ENCODE measurements around the gene SMARCA5.

The SMARCA5 gene

DNA sequence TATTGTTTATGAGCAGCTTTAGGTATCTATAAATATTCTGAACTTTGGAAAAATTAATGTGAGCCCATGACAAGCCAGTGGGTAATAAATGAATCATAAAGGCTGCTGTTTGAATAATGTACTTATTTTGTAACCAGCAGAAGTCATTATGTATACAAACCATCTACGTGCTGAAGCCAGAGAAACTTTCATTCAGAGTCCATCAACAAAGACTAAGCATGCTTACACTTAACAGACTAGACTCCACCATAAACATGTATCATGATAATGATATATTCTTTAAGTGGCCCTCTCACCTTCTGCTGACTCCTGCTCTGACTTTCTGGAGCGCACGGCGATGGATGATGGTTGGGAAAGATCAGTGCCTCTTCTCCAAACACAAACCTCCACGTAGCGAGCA is 72.0 kb downstream of the SMARCA5 start:
- H3K36me3 ChIP-seq (ENCODE audit: insufficient read depth, low read length) = no peaks in the 10 kb centered on the region
- no peaks in the 10 kb centered on the region for H3K27me3 ChIP-seq (ENCODE audit: control insufficient read depth in 1 of 2, insufficient read depth in 2 of 2, low read length in 2 of 2)
- no peak overlapping the region for H3K27ac ChIP-seq (ENCODE audit: low read depth, low read length)
- no peaks in the 10 kb centered on the region for H3K4me1 ChIP-seq (ENCODE audit: insufficient read depth, low read length)
- peaks cover 2% of the 10 kb centered on the region for H3K9me3 ChIP-seq (ENCODE audit: low read length)
- H3K9ac ChIP-seq (ENCODE audit: low read length) = no peak overlapping the region
- H3K4me3 ChIP-seq (ENCODE audit: low read depth in 1 of 2, low read length in 2 of 2) = no peak overlapping the region

DNA sequence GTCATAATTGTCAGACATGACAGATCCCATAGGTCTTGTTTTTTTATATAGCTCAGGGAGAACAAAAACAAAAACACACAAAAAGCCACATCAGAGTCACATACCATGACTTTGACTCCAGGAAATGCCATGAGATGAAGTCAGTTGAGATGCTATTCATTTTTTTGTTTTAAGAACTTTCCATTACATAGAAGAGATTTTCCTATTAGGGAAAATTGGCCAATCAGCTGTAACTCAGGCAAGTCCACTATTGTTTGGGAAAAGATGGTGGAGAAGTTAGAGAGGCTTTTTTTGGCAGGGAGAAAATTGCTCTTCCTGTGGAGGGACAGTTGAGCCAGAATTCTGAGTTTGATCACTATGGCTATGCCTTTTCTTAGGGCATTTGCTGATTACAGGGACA is 72.6 kb downstream of the SMARCA5 start:
- H3K9me3 ChIP-seq (ENCODE audit: low read length) = peaks cover 2% of the 10 kb centered on the region
- H3K36me3 ChIP-seq (ENCODE audit: insufficient read depth, low read length) = no peaks in the 10 kb centered on the region
- no peaks in the 10 kb centered on the region for H3K4me1 ChIP-seq (ENCODE audit: insufficient read depth, low read length)
- H3K27me3 ChIP-seq (ENCODE audit: control insufficient read depth in 1 of 2, insufficient read depth in 2 of 2, low read length in 2 of 2) = no peaks in the 10 kb centered on the region
- H3K4me3 ChIP-seq (ENCODE audit: low read depth in 1 of 2, low read length in 2 of 2) = no peak overlapping the region
- H3K27ac ChIP-seq (ENCODE audit: low read depth, low read length) = no peak overlapping the region
- no peak overlapping the region for H3K9ac ChIP-seq (ENCODE audit: low read length)

DNA sequence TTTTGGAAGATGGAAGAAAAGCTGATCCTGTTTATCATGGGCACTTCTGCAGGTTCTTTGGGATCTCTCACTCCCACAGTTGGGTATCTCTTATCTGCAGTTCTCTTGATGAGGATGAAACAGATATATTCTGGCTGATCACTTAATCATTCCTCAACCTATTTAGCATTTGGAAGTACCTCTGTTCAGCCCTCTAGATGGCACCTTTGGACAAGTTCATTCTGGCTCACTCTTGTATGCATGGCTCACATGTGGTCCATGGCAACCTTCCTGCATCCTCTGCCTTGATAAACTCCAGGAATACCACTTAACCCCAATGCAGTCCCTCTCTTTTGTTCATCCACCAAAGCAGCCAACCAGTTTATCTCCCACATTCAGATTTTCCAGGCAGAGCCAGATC is 74.2 kb downstream of the SMARCA5 start:
- Histone ChIP-seq H3K27me3 (ENCODE audit: control insufficient read depth in 1 of 2, insufficient read depth in 2 of 2, low read length in 2 of 2) (no peaks in the 10 kb centered on the region), H3K9me3 (ENCODE audit: low read length) (peaks cover 2% of the 10 kb centered on the region), H3K4me1 (ENCODE audit: insufficient read depth, low read length) (no peaks in the 10 kb centered on the region), H3K36me3 (ENCODE audit: insufficient read depth, low read length) (no peaks in the 10 kb centered on the region), H3K27ac (ENCODE audit: low read depth, low read length) (no peak overlapping the region), H3K4me3 (ENCODE audit: low read depth in 1 of 2, low read length in 2 of 2) (no peak overlapping the region), H3K9ac (ENCODE audit: low read length) (no peak overlapping the region)

DNA sequence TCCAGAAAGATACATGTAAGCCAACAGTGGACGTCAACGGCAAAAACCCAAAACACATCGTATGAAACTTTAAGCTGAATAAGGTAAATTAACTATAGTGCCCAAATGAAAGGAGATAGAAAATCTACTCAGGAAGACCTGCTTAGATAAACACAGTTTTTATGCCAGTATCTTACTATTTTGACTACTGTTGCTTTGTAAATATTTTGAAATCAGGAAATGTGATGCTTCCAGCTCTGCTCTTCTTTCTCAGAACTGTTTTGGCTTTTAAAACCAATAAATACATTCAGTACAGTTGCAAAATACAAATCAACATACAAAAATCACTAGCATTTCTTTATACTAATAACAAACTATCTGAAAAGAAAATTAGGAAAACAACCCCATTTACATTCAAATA is 83.8 kb downstream of the SMARCA5 start:
- Histone ChIP-seq H3K27ac (ENCODE audit: low read depth, low read length) (no peak overlapping the region), H3K4me1 (ENCODE audit: insufficient read depth, low read length) (peaks cover 11% of the 10 kb centered on the region), H3K27me3 (ENCODE audit: control insufficient read depth in 1 of 2, insufficient read depth in 2 of 2, low read length in 2 of 2) (no peaks in the 10 kb centered on the region), H3K9me3 (ENCODE audit: low read length) (no peaks in the 10 kb centered on the region), H3K4me3 (ENCODE audit: low read depth in 1 of 2, low read length in 2 of 2) (no peak overlapping the region), H3K9ac (ENCODE audit: low read length) (no peak overlapping the region), H3K36me3 (ENCODE audit: insufficient read depth, low read length) (no peaks in the 10 kb centered on the region)

DNA sequence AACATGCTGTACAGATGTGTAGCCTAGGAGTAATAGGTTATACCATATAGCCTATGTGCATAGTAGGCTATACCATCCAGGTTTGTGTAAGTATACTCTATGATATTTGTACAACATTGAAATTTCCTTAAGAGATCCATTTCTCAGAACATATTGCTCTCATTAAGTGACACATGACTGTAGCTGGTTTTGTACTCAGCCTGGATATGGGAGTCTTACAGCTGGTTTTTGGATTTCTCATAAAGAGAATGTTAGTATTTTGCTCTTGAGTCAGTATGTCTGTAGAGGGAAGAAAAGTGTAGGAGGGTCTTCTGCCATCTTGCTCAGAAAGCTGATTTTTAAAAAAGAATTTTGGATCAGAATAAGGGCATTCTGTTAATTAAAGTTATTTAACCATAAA is 85.3 kb downstream of the SMARCA5 start:
- Histone ChIP-seq H3K9ac (ENCODE audit: low read length) (no peak overlapping the region), H3K27me3 (ENCODE audit: control insufficient read depth in 1 of 2, insufficient read depth in 2 of 2, low read length in 2 of 2) (no peaks in the 10 kb centered on the region), H3K27ac (ENCODE audit: low read depth, low read length) (no peak overlapping the region), H3K4me3 (ENCODE audit: low read depth in 1 of 2, low read length in 2 of 2) (no peak overlapping the region), H3K36me3 (ENCODE audit: insufficient read depth, low read length) (no peaks in the 10 kb centered on the region), H3K9me3 (ENCODE audit: low read length) (no peaks in the 10 kb centered on the region), H3K4me1 (ENCODE audit: insufficient read depth, low read length) (peaks cover 11% of the 10 kb centered on the region)

DNA sequence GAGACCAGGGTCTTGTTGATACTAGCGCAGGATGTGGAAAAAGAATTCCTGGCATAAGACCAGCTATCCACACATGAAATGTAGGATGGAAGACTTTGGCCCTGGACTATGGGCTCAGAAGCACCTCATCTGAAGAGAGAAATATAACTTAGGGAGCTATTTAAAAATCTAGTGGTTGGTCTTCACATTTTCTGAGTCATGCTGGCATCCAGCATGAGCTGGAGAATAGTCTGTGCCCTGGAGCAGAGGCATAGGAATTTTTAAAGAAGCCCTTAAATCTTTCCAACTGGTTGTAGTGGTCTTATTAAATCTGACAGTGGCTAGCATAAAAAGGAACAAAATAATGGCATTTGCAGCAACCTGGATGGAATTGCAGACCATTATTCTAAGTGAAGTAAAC is 86.3 kb downstream of the SMARCA5 start:
- Histone ChIP-seq H3K9me3 (ENCODE audit: low read length) (no peaks in the 10 kb centered on the region), H3K36me3 (ENCODE audit: insufficient read depth, low read length) (no peaks in the 10 kb centered on the region), H3K27ac (ENCODE audit: low read depth, low read length) (no peak overlapping the region), H3K27me3 (ENCODE audit: control insufficient read depth in 1 of 2, insufficient read depth in 2 of 2, low read length in 2 of 2) (no peaks in the 10 kb centered on the region), H3K4me1 (ENCODE audit: insufficient read depth, low read length) (peaks cover 11% of the 10 kb centered on the region), H3K9ac (ENCODE audit: low read length) (no peak overlapping the region), H3K4me3 (ENCODE audit: low read depth in 1 of 2, low read length in 2 of 2) (no peak overlapping the region)

DNA sequence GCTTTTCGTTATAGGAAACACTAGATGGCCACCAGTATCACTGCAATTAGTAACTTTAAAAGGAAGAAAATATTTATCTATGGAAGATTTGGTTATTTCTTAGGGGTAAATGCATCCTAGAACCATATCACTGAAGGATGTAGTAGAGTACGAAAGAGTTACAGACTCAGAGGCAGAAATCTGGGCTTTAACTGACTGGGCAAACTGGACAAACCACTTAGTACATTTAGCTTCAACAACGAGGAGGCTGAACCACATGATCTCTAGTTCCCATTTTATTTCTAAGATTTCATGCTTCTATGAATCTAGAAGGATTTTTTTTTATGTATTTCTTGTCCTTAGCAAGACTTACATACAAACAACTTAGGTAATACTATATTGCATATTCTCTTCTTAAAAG is 93.0 kb downstream of the SMARCA5 start:
- H3K9ac ChIP-seq (ENCODE audit: low read length) = no peak overlapping the region
- H3K27ac ChIP-seq (ENCODE audit: low read depth, low read length) = no peak overlapping the region

More for the DNA sequence above, 93.0 kb downstream of the SMARCA5 start:
- Histone ChIP-seq H3K4me3 (ENCODE audit: low read depth in 1 of 2, low read length in 2 of 2) (no peak overlapping the region), H3K27me3 (ENCODE audit: control insufficient read depth in 1 of 2, insufficient read depth in 2 of 2, low read length in 2 of 2) (no peaks in the 10 kb centered on the region), H3K36me3 (ENCODE audit: insufficient read depth, low read length) (no peaks in the 10 kb centered on the region), H3K4me1 (ENCODE audit: insufficient read depth, low read length) (peaks cover 14% of the 10 kb centered on the region), H3K9me3 (ENCODE audit: low read length) (no peaks in the 10 kb centered on the region)
